Thyroid gland (tissue), 4 donors: ENCODE results near the gene CFDP1. TPM values are rescaled to one million over a fixed set of nuclear protein-coding genes. Genes with fewer than 3 reads are reported as not detected.
A peak's percentile ranks its signal among the peaks of the same experiment; 100 is the strongest.

ENCODE experiments used
- DNase-seq, 2 donors: peaks; one replicate each; pipeline ENCODE4 v3.0.0-alpha.2; 2019
- H3K27ac ChIP-seq, 3 donors: fragments of 200-600 bp; sonication (generic); 1 replicate in 2 of 3; 2 replicates in 1 of 3; pipeline ENCODE4 v1.5.1; 2016 to 2019; ENCODE audit warnings: mild to moderate bottlenecking in 1 of 3, moderate library complexity in 1 of 3
- H3K27me3 ChIP-seq: fragments of 200-600 bp; sonication (generic); one replicate; pipeline ENCODE4 v1.5.1; 2019
- H3K36me3 ChIP-seq, 2 donors: fragments of 200-600 bp; sonication (generic); one replicate each; pipeline ENCODE4 v1.5.1; 2016 to 2019
- H3K4me1 ChIP-seq, 2 donors: fragments of 200-600 bp; sonication (generic); one replicate each; pipeline ENCODE4 v1.5.1; 2017 to 2019
- H3K4me3 ChIP-seq, 3 donors: fragments of 200-600 bp; sonication (generic); replicated peaks in 1 of 3; 1 replicate in 2 of 3; 2 replicates in 1 of 3; pipeline ENCODE4 v1.5.1; 2016; ENCODE audit warnings: mild to moderate bottlenecking in 1 of 3
- H3K9me3 ChIP-seq: fragments of 200-600 bp; sonication (generic); one replicate; pipeline ENCODE4 v1.5.1; 2017
- POLR2A ChIP-seq, 2 donors: fragments of 450-650 bp; IDR thresholded peaks; one replicate each; pipeline ENCODE4 v1.6.1; 2017; ENCODE audit warnings: antibody characterized with exemption in 2 of 2, mild to moderate bottlenecking in 2 of 2, moderate library complexity in 1 of 2
- WGBS, 2 donors: methylation state at CpG; one replicate each; pipeline ENCODE4 v1.1.5; 2017; 5-methylcytosine and 5-hydroxymethylcytosine counted together
- intact Hi-C: fragments of 100-400 bp; cut with DNase I; formaldehyde crosslinking; loops from one replicate; pipeline ENCODE4 v1.15.1; 2023
- total RNA-seq, 4 donors: library from RNA; depleted of rRNA; stranded (reverse); fragments of >200 nt; gene quantifications; one replicate each; pipeline ENCODE4 v1.2.3, GENCODE V29; 2016
- TF ChIP-seq, protein P1 (sequence below), 6 experiments: fragments of 200-600 bp in 3 of 6; fragments of 450-650 bp in 3 of 6; sonication (generic) in 3 of 6; IDR thresholded peaks; one replicate each; pipeline ENCODE4 v1.5.1; 2016 to 2019; ENCODE audit warnings: antibody characterized with exemption in 6 of 6, mild to moderate bottlenecking in 2 of 6, inconsistent platforms in 1 of 6, moderate library complexity in 1 of 6

The CFDP1 gene
- total RNA-seq, 4 donors from 2014 or later: 50.5 to 77.9 (median 60.7) TPM

DNA sequence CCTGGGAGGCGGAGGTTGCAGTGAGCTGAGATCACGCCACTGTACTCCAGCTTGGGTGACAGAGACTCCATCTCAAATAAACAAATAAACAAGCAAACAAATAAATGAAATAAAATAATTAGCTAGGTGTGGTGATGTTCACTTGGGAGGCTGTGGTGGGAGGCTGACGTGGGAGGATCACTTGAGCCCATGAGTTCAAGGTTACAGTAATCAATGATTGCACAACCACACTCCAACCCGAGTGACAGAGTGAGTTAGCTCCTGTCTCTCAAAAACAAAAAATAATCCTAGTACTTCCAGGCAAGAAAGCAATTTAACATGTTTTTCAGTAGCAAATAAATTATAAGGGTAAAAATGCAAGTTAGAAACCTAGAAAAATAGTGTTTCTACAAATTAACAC lies 26.4 kb downstream of the CFDP1 start:
- 91 to 92% methylated on average over 4 of the region's 4 CpGs for WGBS, 2 donors
- DNase-seq: no peak
- peaks cover 1 to 8% of the 10 kb centered on the region in 2 donors for H3K4me1 ChIP-seq
- intact Hi-C loops: no loop called here
- no peak overlapping the region for H3K4me3 ChIP-seq
- H3K27me3 ChIP-seq: no peaks in the 10 kb centered on the region
- TF ChIP-seq, protein P1, sequence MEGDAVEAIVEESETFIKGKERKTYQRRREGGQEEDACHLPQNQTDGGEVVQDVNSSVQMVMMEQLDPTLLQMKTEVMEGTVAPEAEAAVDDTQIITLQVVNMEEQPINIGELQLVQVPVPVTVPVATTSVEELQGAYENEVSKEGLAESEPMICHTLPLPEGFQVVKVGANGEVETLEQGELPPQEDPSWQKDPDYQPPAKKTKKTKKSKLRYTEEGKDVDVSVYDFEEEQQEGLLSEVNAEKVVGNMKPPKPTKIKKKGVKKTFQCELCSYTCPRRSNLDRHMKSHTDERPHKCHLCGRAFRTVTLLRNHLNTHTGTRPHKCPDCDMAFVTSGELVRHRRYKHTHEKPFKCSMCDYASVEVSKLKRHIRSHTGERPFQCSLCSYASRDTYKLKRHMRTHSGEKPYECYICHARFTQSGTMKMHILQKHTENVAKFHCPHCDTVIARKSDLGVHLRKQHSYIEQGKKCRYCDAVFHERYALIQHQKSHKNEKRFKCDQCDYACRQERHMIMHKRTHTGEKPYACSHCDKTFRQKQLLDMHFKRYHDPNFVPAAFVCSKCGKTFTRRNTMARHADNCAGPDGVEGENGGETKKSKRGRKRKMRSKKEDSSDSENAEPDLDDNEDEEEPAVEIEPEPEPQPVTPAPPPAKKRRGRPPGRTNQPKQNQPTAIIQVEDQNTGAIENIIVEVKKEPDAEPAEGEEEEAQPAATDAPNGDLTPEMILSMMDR (IDR thresholded peaks at IDR 0.05): no peak
- TF ChIP-seq POLR2A (IDR thresholded peaks at IDR 0.05): no peak
- H3K9me3 ChIP-seq: no peaks in the 10 kb centered on the region
- peaks cover 2 to 5% of the 10 kb centered on the region in 2 donors for H3K36me3 ChIP-seq
- H3K27ac ChIP-seq: no peak overlapping the region

DNA sequence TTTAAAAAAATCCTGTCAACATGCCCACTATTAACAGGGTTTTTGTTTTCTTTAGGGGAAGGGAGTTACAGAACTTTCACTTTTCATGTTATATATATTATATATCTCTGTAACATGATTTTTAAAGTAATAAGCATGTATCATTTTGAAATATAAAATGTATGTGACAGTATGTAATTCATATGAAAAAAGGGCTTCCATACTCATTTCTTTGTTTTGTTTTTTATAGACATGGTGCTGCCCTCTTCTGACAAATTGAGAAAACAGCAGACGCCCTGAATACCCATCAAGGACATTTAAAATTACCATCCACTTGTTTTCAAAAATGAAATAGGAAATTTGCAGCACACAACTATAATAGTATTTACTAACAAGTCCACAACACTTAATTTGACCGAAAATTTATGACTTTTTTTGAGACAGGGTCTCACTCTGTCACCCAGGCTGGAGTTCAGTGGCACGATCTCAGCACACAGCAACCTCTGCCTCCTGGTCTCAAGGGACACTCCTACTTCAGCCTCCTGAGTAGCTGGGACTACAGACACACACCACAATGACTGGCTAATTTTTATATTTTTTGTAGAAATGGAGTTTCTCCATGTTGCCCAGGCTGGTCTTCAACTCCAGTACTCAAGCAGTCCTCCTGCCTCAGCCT lies 30.4 kb downstream of the CFDP1 start:
- Histone ChIP-seq H3K36me3 (no peaks in the 10 kb centered on the region), H3K27me3 (no peaks in the 10 kb centered on the region), H3K27ac (peak overlapping the region; percentile 60 to 90 (median 85)), H3K4me3 (no peak overlapping the region), H3K9me3 (no peaks in the 10 kb centered on the region), H3K4me1 (peaks cover 6 to 14% of the 10 kb centered on the region in 2 donors)
- DNase-seq: no peak
- intact Hi-C loops: no loop called here
- 38 to 40% methylated on average over 3 of the region's 3 CpGs for WGBS, 2 donors
- TF ChIP-seq, protein P1 (IDR thresholded peaks at IDR 0.05): peak in 5 of 6 experiments; percentile 38 to 73 (median 69)
- TF ChIP-seq POLR2A (IDR thresholded peaks at IDR 0.05): no peak

DNA sequence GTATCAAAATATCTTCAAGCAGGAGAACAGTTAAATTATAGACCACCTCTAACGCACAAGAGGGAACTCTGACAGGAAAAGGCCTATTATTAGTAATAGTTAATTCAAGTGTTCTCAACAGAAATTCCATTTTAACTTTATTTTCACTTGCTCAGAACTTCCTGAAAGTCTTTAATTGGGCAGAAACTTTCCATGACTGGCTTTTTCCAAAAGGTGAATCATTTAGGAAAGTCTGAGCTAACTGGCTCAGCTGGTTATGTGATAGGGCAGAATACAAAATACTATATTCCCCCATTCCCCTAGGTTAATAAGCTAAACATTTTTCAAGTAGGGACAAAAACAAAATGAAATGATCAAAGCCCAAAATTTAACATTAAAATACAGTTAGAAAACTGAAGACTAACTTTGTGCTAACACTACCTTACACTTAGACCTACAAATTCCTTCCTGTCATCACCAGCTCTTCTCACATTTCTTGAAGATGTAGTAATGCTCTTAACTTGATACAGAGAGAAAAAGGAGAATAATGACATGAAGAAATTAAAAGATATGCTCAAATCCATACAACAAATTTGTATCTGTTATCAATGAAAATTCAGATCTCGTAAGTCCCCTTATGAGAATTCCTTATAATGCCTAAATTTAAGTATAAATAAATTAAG lies 31.0 kb downstream of the CFDP1 start:
- WGBS, 2 donors: 38 to 43% methylated on average over 2 of the region's 2 CpGs
- H3K4me3 ChIP-seq: no peak overlapping the region

DNA sequence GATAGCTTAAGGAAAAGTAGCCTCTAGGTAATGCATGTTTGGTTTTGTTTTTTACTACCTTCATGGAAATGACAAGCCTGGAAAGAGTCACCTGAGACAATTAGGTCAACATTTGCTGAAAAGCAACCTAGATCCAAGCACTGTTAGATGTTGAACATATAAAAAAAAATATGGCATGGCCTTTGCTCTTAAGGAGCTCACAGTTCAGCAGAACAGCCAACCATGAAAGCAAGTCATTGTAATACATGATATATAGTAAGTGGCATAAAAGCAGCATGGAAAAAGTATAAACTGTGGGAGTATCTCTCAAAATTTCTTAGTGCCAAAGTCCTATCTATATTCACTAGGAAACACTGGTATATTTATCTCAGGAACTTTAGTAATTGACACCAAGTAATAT lies 31.6 kb downstream of the CFDP1 start:
- Histone ChIP-seq H3K27ac (peak overlapping the region; percentile 60 to 90 (median 85)), H3K36me3 (no peaks in the 10 kb centered on the region), H3K27me3 (no peaks in the 10 kb centered on the region), H3K4me1 (peaks cover 6 to 14% of the 10 kb centered on the region in 2 donors), H3K9me3 (no peaks in the 10 kb centered on the region), H3K4me3 (no peak overlapping the region)
- intact Hi-C loops: no loop called here
- DNase-seq: no peak
- TF ChIP-seq POLR2A (IDR thresholded peaks at IDR 0.05): no peak
- TF ChIP-seq, protein P1 (IDR thresholded peaks at IDR 0.05): no peak

More for the DNA sequence above, 31.0 kb downstream of the CFDP1 start:
- intact Hi-C loops: no loop called here
- DNase-seq: no peak
- Histone ChIP-seq H3K27me3 (no peaks in the 10 kb centered on the region), H3K9me3 (no peaks in the 10 kb centered on the region), H3K4me1 (peaks cover 6 to 14% of the 10 kb centered on the region in 2 donors), H3K27ac (peak overlapping the region; percentile 60 to 90 (median 85)), H3K36me3 (no peaks in the 10 kb centered on the region)
- no peak for TF ChIP-seq POLR2A (IDR thresholded peaks at IDR 0.05)
- TF ChIP-seq, protein P1 (IDR thresholded peaks at IDR 0.05): peak in 1 of 6 experiments; percentile 19

DNA sequence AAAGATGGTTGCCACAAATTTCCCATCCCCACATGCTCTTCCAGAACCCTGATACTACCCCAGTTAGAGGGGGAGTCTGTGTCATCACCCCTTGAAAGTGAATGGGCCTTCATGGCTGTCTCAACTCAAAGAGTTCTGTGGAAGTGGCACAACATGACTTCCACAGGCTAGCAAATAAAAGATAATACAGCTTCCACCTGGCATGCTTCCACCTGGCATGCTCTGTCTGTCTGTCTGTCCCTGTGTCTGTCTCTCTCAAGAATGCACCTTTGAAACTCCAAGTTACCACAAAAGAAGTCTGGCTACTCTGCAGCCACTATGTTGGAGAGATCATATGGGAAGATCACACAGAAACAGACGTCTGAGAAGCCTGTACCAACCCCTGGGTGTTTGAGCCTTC lies 35.0 kb downstream of the CFDP1 start:
- no peak for DNase-seq
- H3K4me3 ChIP-seq: no peak overlapping the region
- H3K27ac ChIP-seq: no peak overlapping the region
- WGBS, 2 donors: 79 to 87% methylated on average over 1 of the region's 1 CpG
- intact Hi-C loops: no loop called here
- H3K9me3 ChIP-seq: no peaks in the 10 kb centered on the region
- H3K27me3 ChIP-seq: no peaks in the 10 kb centered on the region
- TF ChIP-seq, protein P1 (IDR thresholded peaks at IDR 0.05): no peak
- no peak for TF ChIP-seq POLR2A (IDR thresholded peaks at IDR 0.05)
- peaks cover 0 to 4% of the 10 kb centered on the region in 2 donors for H3K36me3 ChIP-seq
- peaks cover 6 to 14% of the 10 kb centered on the region in 2 donors for H3K4me1 ChIP-seq
